GM12892 (cell line): ENCODE data around the gene RPAP3.

Source experiments
- DNase-seq: peaks from one replicate; pipeline ENCODE4 v3.0.0; 2011; ENCODE audit not compliant: insufficient read length
- FAIRE-seq: peaks from 2 replicates; lab custom pipeline; 2011; peaks lifted over from hg19 to GRCh38; lab: Jason Lieb, UNC
- POLR2A ChIP-seq: IDR thresholded peaks from 2 replicates; pipeline ENCODE4 v1.6.1; 2011; ENCODE audit warnings: low read depth, low read length, control low read depth
- POLR2AphosphoS5 ChIP-seq: IDR thresholded peaks from 2 replicates; pipeline ENCODE4 v1.6.1; 2011; ENCODE audit warnings: low read depth, low read length, control low read depth
- TAF1 ChIP-seq: IDR thresholded peaks from 2 replicates; pipeline ENCODE4 v1.6.1; 2011; ENCODE audit warnings: low read depth, mild to moderate bottlenecking, control low read depth, low read length, borderline replicate concordance

Gene RPAP3

GRCh38 chr12:47729233-47729632 is 23.4 kb upstream of the RPAP3 start:
- DNase-seq, result no peak
- FAIRE-seq, result no peak

GRCh38 chr12:47725893-47726292 is 20.1 kb upstream of the RPAP3 start:
- TF ChIP-seq POLR2AphosphoS5 (no peak), TAF1 (no peak), POLR2A (no peak)
- DNase-seq (no peak), FAIRE-seq (peak; percentile 76)

More at GRCh38 chr12:47729233-47729632, 23.4 kb upstream of the RPAP3 start:
- TF ChIP-seq POLR2AphosphoS5 (no peak), POLR2A (no peak), TAF1 (no peak)

GRCh38 chr12:47725091-47725772 is 19.4 kb upstream of the RPAP3 start, which contains the start of gene ENDOU:
Gene ENDOU, minus strand, starts transcription at chr12:47725490. Its CDS starts 77 bp downstream, at chr12:47725413.
- no peak for DNase-seq
- no peak for TF ChIP-seq POLR2AphosphoS5
- no peak for TF ChIP-seq TAF1
- TF ChIP-seq POLR2A, result no peak
- no peak for FAIRE-seq

- no peak for TF ChIP-seq TAF1
- TF ChIP-seq POLR2A, result no peak
- TF ChIP-seq POLR2AphosphoS5, result no peak
- DNase-seq (no peak), FAIRE-seq (no peak)
Observed at GRCh38 chr12:47722941-47723631, 17.3 kb upstream of the RPAP3 start.

- TF ChIP-seq TAF1 (no peak), POLR2A (no peak)
- DNase-seq (no peak), FAIRE-seq (no peak)
Observed at GRCh38 chr12:47722136-47722834, 16.5 kb upstream of the RPAP3 start.

GRCh38 chr12:47721431-47721973 is 15.7 kb upstream of the RPAP3 start:
- DNase-seq, result no peak
- no peak for TF ChIP-seq POLR2AphosphoS5
- TF ChIP-seq TAF1, result no peak
- no peak for TF ChIP-seq POLR2A
- FAIRE-seq, result no peak

GRCh38 chr12:47718531-47718930 is 12.7 kb upstream of the RPAP3 start:
- DNase-seq, result no peak
- FAIRE-seq, result no peak
- TF ChIP-seq POLR2AphosphoS5 (no peak), POLR2A (no peak), TAF1 (no peak)

GRCh38 chr12:47717443-47718193 is 11.8 kb upstream of the RPAP3 start:
- TF ChIP-seq POLR2AphosphoS5, result no peak
- no peak for TF ChIP-seq POLR2A
- TF ChIP-seq TAF1, result no peak
- DNase-seq (no peak), FAIRE-seq (no peak)

GRCh38 chr12:47717046-47717442 is 11.2 kb upstream of the RPAP3 start:
- TF ChIP-seq POLR2A (no peak), TAF1 (no peak), POLR2AphosphoS5 (no peak)
- DNase-seq (no peak), FAIRE-seq (no peak)

GRCh38 chr12:47715877-47716548 is 10.2 kb upstream of the RPAP3 start:
- no peak for TF ChIP-seq TAF1
- no peak for TF ChIP-seq POLR2AphosphoS5
- no peak for TF ChIP-seq POLR2A
- DNase-seq, result no peak
- no peak for FAIRE-seq
